ENCODE measurements around the gene COX7A2L. TPM values are rescaled to one million over a fixed set of nuclear protein-coding genes. Genes with fewer than 3 reads are reported as not detected.

COX7A2L gene
- total and polyA plus RNA-seq, 2 donors (not counting 1 experiment from before 2014, with no cell fraction given): 39.4 to 66.7 TPM

DNA sequence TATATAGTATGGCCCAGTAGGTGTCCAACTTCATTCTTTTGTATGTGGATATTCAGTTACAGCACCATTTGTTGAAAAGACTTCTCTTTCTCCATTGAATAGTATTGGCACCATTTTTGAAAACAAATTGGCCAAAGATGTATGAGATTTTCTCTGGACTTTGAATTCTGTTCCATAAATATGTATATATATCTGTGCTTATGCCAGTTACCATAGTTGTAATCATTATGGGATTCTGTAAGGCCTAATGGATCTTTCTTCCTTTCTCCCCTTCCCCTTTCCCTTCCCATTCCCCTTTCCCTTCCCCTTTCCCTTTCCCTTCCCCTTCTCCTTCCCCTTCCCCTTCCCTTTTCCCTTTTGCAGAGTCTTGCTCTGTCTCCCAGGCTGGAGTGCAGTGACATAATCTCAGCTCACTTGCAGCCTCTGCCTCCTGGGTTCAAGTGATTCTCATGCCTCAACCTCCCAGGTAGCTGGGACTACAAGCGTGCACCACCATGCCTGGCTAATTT is 51.0 kb downstream of the COX7A2L start:
- Mint-ChIP-seq H3K4me1 (no peaks in the 10 kb centered on the region), H3K27me3 (no peaks in the 10 kb centered on the region), H3K27ac (no peak overlapping the region), H3K9me3 (ENCODE audit: insufficient read depth) (no peaks in the 10 kb centered on the region), H3K4me3 (no peak overlapping the region)
- Histone ChIP-seq H3K9me3 (ENCODE audit: control extremely low read depth in 1 of 3, control insufficient read depth in 2 of 3, insufficient read depth in 1 of 3, low read length in 2 of 3) (no peaks in the 10 kb centered on the region), H2AFZ (ENCODE audit: insufficient read depth, low read depth, low read length, poor library complexity, severe bottlenecking) (no peak overlapping the region), H3K4me1 (ENCODE audit: control insufficient read depth in 2 of 2, insufficient read depth in 2 of 2, low read length in 2 of 2) (no peaks in the 10 kb centered on the region), H3K27me3 (replicated peaks in 1 of 4; ENCODE audit: control extremely low read depth in 1 of 4, control insufficient read depth in 3 of 4, insufficient read depth in 4 of 4, low read length in 3 of 4) (no peaks in the 10 kb centered on the region), H3K27ac (ENCODE audit: low read length in 2 of 2) (no peak overlapping the region), H3K9ac (ENCODE audit: low read length) (no peak overlapping the region), H3K4me3 (ENCODE audit: control extremely low read depth in 1 of 5, extremely low read depth in 1 of 5, insufficient read depth in 1 of 5, low read depth in 2 of 5, low read length in 4 of 5) (no peak overlapping the region), H3K79me2 (ENCODE audit: control insufficient read depth, insufficient read depth, low read length) (no peaks in the 10 kb centered on the region), H3K36me3 (replicated peaks in 1 of 2; ENCODE audit: control extremely low read depth in 1 of 2, control insufficient read depth in 1 of 2, extremely low read depth in 1 of 2, insufficient read depth in 2 of 2, low read length in 1 of 2) (peaks cover 5 to 51% of the 10 kb centered on the region in 2 experiments), H4K20me1 (ENCODE audit: control insufficient read depth, insufficient read depth, low read length, poor library complexity, severe bottlenecking) (no peaks in the 10 kb centered on the region), H3K4me2 (replicated peaks; ENCODE audit: low read depth, low read length, poor library complexity, severe bottlenecking) (no peak overlapping the region)
- no peak for ATAC-seq (ENCODE audit: low read depth)
- ChIA-PET CTCF (no interaction called here), POLR2A (no interaction called here)
- no CpG with 5 or more reads among the region's 1 CpG for WGBS (ENCODE audit: insufficient coverage)
- intact Hi-C loops (cut with micrococcal nuclease): no loop called here
- DNase-seq: no peak
- no peak for TF ChIP-seq EZH2 (IDR thresholded peaks at IDR 0.05; ENCODE audit: borderline replicate concordance, insufficient read depth, low read depth, low read length, poor library complexity, severe bottlenecking)
- TF ChIP-seq, protein P1, sequence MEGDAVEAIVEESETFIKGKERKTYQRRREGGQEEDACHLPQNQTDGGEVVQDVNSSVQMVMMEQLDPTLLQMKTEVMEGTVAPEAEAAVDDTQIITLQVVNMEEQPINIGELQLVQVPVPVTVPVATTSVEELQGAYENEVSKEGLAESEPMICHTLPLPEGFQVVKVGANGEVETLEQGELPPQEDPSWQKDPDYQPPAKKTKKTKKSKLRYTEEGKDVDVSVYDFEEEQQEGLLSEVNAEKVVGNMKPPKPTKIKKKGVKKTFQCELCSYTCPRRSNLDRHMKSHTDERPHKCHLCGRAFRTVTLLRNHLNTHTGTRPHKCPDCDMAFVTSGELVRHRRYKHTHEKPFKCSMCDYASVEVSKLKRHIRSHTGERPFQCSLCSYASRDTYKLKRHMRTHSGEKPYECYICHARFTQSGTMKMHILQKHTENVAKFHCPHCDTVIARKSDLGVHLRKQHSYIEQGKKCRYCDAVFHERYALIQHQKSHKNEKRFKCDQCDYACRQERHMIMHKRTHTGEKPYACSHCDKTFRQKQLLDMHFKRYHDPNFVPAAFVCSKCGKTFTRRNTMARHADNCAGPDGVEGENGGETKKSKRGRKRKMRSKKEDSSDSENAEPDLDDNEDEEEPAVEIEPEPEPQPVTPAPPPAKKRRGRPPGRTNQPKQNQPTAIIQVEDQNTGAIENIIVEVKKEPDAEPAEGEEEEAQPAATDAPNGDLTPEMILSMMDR (IDR thresholded peaks at IDR 0.05): no peak

DNA sequence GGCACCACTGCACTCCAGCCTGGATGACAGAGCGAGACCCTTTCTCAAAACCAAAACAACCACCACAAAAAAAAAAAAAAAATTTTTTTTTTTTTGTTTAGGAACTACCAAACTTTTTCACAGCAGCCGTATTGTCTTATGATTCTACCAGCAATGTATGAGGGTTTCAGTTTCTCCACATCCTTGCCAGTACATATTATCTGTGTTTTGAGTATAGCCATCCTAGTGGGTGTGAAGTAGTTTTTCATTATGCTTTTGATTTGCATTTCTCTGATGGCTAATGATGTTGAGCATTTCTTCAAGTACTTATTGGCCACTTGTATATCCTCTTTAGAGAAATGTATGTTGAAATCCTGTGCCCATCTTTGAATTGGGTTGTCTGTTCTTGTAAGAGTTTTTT is 51.7 kb downstream of the COX7A2L start:
- Histone ChIP-seq H3K4me3 (ENCODE audit: control extremely low read depth in 1 of 5, extremely low read depth in 1 of 5, insufficient read depth in 1 of 5, low read depth in 2 of 5, low read length in 4 of 5) (no peak overlapping the region), H3K4me1 (ENCODE audit: control insufficient read depth in 2 of 2, insufficient read depth in 2 of 2, low read length in 2 of 2) (no peaks in the 10 kb centered on the region), H3K27ac (ENCODE audit: low read length in 2 of 2) (no peak overlapping the region), H3K27me3 (replicated peaks in 1 of 4; ENCODE audit: control extremely low read depth in 1 of 4, control insufficient read depth in 3 of 4, insufficient read depth in 4 of 4, low read length in 3 of 4) (no peaks in the 10 kb centered on the region), H3K9me3 (ENCODE audit: control extremely low read depth in 1 of 3, control insufficient read depth in 2 of 3, insufficient read depth in 1 of 3, low read length in 2 of 3) (no peaks in the 10 kb centered on the region), H3K9ac (ENCODE audit: low read length) (no peak overlapping the region), H3K4me2 (replicated peaks; ENCODE audit: low read depth, low read length, poor library complexity, severe bottlenecking) (no peak overlapping the region), H4K20me1 (ENCODE audit: control insufficient read depth, insufficient read depth, low read length, poor library complexity, severe bottlenecking) (no peaks in the 10 kb centered on the region), H3K79me2 (ENCODE audit: control insufficient read depth, insufficient read depth, low read length) (no peaks in the 10 kb centered on the region), H2AFZ (ENCODE audit: insufficient read depth, low read depth, low read length, poor library complexity, severe bottlenecking) (no peak overlapping the region), H3K36me3 (replicated peaks in 1 of 2; ENCODE audit: control extremely low read depth in 1 of 2, control insufficient read depth in 1 of 2, extremely low read depth in 1 of 2, insufficient read depth in 2 of 2, low read length in 1 of 2) (peaks cover 6 to 54% of the 10 kb centered on the region in 2 experiments)
- H3K9me3 Mint-ChIP-seq (ENCODE audit: insufficient read depth): no peaks in the 10 kb centered on the region
- no CpG with 5 or more reads among the region's 2 CpGs for WGBS (ENCODE audit: insufficient coverage)
- DNase-seq (no peak), ATAC-seq (ENCODE audit: low read depth) (no peak)
- TF ChIP-seq, protein P1 (IDR thresholded peaks at IDR 0.05): no peak
- no peak for TF ChIP-seq EZH2 (IDR thresholded peaks at IDR 0.05; ENCODE audit: borderline replicate concordance, insufficient read depth, low read depth, low read length, poor library complexity, severe bottlenecking)
- CTCF ChIA-PET: interaction anchor here (0.7 kb wide), 1 partner anchor 228 kb away, joined by 3 read pairs; no protein-coding TSS in a partner anchor
- no peaks in the 10 kb centered on the region for H3K27me3 Mint-ChIP-seq
- H3K4me3 Mint-ChIP-seq: no peak overlapping the region
- intact Hi-C loops (cut with micrococcal nuclease): no loop called here
- POLR2A ChIA-PET: interaction anchor here (0.6 to 0.7 kb wide), 2 partner anchors 17 to 152 kb away, joined by 3 to 6 read pairs; no protein-coding TSS in a partner anchor
- H3K4me1 Mint-ChIP-seq: no peaks in the 10 kb centered on the region
- H3K27ac Mint-ChIP-seq: no peak overlapping the region
